HG03139 (cell line): ENCODE results near the gene ST6GALNAC3.

Source experiments
- ATAC-seq: cut with Tn5 transposase; IDR thresholded peaks from one replicate; pipeline ENCODE4 v1.9.1; 2021; ENCODE audit not compliant: unreplicated experiment

The ST6GALNAC3 gene

GRCh38 chr1:76669624-76670315 is 595.2 kb downstream of the ST6GALNAC3 start:
- no peak for ATAC-seq

DNA sequence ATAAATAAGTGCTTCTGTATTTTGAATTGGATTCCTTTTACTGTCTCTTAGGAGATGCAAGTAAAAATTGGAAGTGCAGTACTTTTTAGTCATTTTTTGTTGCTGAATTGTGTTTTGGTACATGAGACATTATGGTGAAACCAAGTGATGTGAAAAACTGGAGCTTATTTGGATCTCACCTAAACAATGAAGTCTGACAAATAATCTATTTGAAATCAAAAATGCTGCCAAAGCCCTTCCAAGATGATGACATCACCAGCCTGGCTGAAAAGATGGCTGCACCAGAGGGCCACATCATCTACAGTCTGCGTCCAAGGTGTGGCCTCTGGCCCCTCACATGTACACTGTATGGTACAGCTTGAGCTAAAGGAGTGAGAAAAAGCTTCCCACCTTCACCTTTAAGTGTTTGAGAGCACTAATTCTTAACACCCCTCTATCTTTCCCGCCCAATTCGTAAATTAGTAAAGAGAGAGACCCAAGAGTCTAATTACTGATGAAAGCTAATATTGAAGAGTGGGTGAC is 600.2 kb downstream of the ST6GALNAC3 start:
- ATAC-seq: no peak

DNA sequence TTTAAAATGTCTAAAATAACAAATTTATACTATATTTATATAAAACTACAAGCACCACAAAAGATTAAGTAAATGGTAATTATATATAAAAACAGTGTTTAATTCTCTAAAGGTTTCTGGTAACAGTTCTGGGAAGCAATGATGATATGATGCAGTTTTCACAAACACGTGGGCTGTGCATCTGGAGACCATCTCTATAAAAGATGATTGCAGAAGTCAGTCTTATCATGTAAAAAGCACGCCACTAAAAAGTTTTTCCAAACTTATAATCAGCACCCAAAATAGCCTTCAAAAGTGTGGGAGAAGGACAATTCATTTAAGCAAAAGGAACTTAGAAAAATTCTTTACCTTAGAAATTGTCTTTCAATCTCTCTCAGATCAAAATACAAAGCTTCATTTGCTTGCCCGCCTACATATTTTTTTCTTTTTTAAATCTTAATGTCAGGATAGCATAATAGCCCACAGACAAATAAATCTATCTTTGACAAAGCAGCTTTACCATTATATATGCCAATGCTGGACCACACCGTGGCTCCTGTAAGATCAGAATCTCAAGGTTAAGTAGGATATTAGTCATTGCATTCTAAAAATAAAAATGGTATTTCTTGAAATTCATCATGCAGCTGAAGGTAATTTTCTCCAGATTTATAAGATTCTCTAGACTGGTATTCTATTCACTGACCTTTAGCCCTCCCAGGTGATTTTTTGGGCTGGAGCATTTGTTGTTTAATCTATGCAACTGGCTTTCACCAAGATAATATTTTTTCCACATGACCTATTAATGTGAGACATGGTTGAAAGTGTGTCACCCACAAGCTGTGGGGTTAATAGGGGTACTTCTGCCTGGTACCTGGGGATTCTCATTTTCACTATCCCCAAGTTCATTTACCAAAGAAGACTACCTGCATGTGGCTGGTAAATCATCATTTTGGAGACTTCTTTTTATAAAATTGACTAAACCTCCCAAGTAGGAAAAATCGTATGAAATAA is 603.2 kb downstream of the ST6GALNAC3 start:
- ATAC-seq: no peak

DNA sequence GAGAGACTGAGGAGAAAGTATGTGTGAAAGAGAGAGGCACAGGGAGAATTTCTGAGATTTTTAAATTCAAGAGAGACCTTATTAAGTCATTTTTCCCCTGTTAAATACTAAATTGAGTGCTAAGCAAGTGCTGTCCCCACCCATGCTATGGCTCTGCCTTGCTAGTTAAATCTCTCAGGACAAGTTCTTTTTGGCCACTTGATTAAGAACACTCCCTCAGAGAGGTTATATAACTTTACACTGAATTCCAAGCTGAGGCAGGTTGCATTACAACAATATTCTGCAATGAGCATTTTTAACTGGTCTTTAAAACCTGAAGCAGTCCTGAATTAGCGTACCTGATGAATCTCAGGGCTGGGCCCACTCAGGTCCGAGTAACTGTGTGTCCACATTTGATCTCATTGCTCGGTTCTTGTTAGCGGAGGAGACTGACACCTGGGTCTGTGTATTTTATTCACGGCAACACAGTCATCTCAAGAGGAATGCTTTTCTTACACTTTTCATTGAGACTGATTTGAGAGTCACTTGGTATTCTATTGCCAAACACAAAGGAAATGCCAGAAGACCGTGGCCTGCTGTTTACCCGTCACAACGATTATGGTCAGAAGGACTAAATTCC is 605.1 kb downstream of the ST6GALNAC3 start:
- ATAC-seq: no peak

- no peak for ATAC-seq
Measured at GRCh38 chr1:76680651-76681050, 606.1 kb downstream of the ST6GALNAC3 start.

GRCh38 chr1:76682138-76682537 is 607.6 kb downstream of the ST6GALNAC3 start:
- no peak for ATAC-seq
